A673 (cell line): ENCODE measurements around the gene ATP10A.

ENCODE experiments used
- EZH2 ChIP-seq: fragments of 200-600 bp; sonication (generic); IDR thresholded peaks from 2 replicates; pipeline ENCODE4 v1.6.1; 2017; ENCODE audit warnings: borderline replicate concordance, low read depth, mild to moderate bottlenecking, mixed read lengths, antibody characterized with exemption, low read length; ENCODE audit not compliant: poor library complexity, severe bottlenecking
- TF ChIP-seq, protein P1 (sequence below): fragments of 300-800, 200-600 bp; sonication (generic); conservative IDR thresholded peaks from 2 replicates; pipeline ENCODE4 v1.5.1; 2017; ENCODE audit warnings: low read depth, mild to moderate bottlenecking, antibody characterized with exemption, low read length, moderate library complexity, mixed read lengths

DNA sequence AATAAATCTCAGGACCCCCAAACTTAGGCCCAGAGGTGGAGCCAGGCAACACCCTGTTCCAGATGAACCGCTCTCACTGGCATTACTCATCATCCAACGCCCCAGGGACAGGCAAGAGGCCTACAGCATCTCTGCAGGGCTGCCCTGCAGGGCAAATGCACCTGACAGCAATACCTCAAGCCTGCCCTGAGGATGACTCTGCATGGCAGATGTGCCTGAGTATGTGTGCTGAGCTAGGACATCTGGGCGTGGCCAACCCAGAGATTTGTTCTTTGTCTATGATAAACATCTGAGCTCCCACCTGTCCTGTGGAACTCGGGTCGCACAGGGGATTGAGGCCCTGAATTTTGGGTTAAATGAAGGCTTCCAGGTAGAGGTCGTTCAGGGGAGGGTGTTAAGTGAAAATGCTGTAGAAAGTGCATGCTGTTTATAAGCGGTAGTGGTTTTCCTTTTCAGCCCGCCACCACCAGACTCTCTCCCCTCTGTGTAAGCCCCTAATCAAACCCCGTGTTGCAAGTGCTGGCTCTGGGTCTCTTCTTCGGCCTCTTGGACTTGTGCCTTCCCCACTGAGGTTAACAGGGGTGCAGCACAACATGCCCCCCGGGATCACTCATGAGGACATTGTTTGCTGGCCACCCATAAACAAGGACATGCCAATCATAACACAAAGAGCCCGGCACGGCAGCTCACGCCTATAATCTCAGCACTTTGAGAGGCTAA is 92.3 kb downstream of the ATP10A start:
- TF ChIP-seq, protein P1, sequence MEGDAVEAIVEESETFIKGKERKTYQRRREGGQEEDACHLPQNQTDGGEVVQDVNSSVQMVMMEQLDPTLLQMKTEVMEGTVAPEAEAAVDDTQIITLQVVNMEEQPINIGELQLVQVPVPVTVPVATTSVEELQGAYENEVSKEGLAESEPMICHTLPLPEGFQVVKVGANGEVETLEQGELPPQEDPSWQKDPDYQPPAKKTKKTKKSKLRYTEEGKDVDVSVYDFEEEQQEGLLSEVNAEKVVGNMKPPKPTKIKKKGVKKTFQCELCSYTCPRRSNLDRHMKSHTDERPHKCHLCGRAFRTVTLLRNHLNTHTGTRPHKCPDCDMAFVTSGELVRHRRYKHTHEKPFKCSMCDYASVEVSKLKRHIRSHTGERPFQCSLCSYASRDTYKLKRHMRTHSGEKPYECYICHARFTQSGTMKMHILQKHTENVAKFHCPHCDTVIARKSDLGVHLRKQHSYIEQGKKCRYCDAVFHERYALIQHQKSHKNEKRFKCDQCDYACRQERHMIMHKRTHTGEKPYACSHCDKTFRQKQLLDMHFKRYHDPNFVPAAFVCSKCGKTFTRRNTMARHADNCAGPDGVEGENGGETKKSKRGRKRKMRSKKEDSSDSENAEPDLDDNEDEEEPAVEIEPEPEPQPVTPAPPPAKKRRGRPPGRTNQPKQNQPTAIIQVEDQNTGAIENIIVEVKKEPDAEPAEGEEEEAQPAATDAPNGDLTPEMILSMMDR = no peak
- no peak for TF ChIP-seq EZH2
